Erythroblast (primary cell): Measurements from ENCODE around the gene P2RY8.

Experiments
- GATA1 ChIP-seq: IDR thresholded peaks from 2 replicates; pipeline ENCODE4 v1.6.1; 2011; ENCODE audit warnings: low read depth, mild to moderate bottlenecking, control low read depth, low read length, moderate library complexity
- POLR2A ChIP-seq: IDR thresholded peaks from 2 replicates; pipeline ENCODE4 v1.6.1; 2011; ENCODE audit warnings: mild to moderate bottlenecking, low read length

- no peak for TF ChIP-seq POLR2A
- no peak for TF ChIP-seq GATA1
Observed at GRCh38 chrX:1487401-1487800, 49.6 kb downstream of the P2RY8 start.
